HepG2 (cell line): ENCODE measurements around the gene AIF1. TPM values are rescaled to one million over a fixed set of nuclear protein-coding genes. Genes with fewer than 3 reads are reported as not detected.

Experiments used
- JUN ChIP-seq: sonication (generic); formaldehyde crosslinking; IDR thresholded peaks from 2 replicates; pipeline ENCODE4 v1.4.0; 2020; ENCODE audit warnings: mild to moderate bottlenecking, missing genetic modification reagents
- KDM5A ChIP-seq: fragments of 200-600 bp; sonication (generic); IDR thresholded peaks from 2 replicates; pipeline ENCODE4 v1.7.0; 2018; ENCODE audit warnings: antibody characterized with exemption, mild to moderate bottlenecking, low read length, borderline replicate concordance
- SMC3 ChIP-seq: IDR thresholded peaks from 2 replicates; pipeline ENCODE4 v1.6.1; 2011; ENCODE audit warnings: low read length, improper control_type of control experiment
- SP4 ChIP-seq: sonication (generic); formaldehyde crosslinking; IDR thresholded peaks from 2 replicates; pipeline ENCODE4 v1.8.1; 2023; ENCODE audit warnings: mild to moderate bottlenecking, missing genetic modification reagents
- SYNCRIP ChIP-seq: fragments of 200-400 bp; formaldehyde crosslinking; IDR thresholded peaks from 2 replicates; pipeline ENCODE4 v1.6.1; 2018; ENCODE audit warnings: mild to moderate bottlenecking, low read depth, low read length; ENCODE audit not compliant: insufficient read depth
- ZKSCAN8 ChIP-seq: IDR thresholded peaks from 2 replicates; pipeline ENCODE4 v1.6.1; 2016; ENCODE audit warnings: borderline replicate concordance, missing genetic modification reagents, missing compliant biosample characterization
- ZNF17 ChIP-seq: sonication (generic); formaldehyde crosslinking; IDR thresholded peaks from 2 replicates; pipeline ENCODE4 v1.5.0; 2020; ENCODE audit warnings: mild to moderate bottlenecking, missing genetic modification reagents
- ZNF569 ChIP-seq: sonication (generic); formaldehyde crosslinking; IDR thresholded peaks from 2 replicates; pipeline ENCODE4 v1.5.0; 2020; ENCODE audit warnings: mild to moderate bottlenecking, missing genetic modification reagents, moderate library complexity, borderline replicate concordance
- ZNF720 ChIP-seq: sonication (generic); formaldehyde crosslinking; IDR thresholded peaks from 2 replicates; pipeline ENCODE4 v1.4.0; 2020; ENCODE audit warnings: missing genetic modification reagents
- ZNF784 ChIP-seq: sonication (generic); formaldehyde crosslinking; IDR thresholded peaks from 2 replicates; pipeline ENCODE4 v1.5.1; 2020; ENCODE audit warnings: missing genetic modification reagents, mild to moderate bottlenecking, borderline replicate concordance
- polyA plus RNA-seq, 8 experiments: library from polyadenylated mRNA; depleted of rRNA in 3 of 8; stranded (reverse) in 7 of 8; unstranded in 1 of 8; fragments of >200 nt; fragmentation: Illumina TruSeq in 4 of 8; extraction: Trizol in 4 of 8; gene quantifications; 2 replicates each; pipeline versions ENCODE4 v1.2.1 to v1.2.3, GENCODE V29; 2011 to 2016; ENCODE audit warnings: low read depth in 4 of 8, missing spikeins in 1 of 8, mixed read lengths in 1 of 8; ENCODE audit not compliant: insufficient read depth in 1 of 8
- total RNA-seq, 5 experiments: library from RNA; depleted of rRNA; stranded (reverse); fragments of >200 nt; fragmentation: Illumina TruSeq; extraction: Trizol; gene quantifications; 2 replicates each; pipeline ENCODE4 v1.2.3, GENCODE V29; 2016; ENCODE audit warnings: low read depth in 1 of 5
- TF ChIP-seq, protein P1 (sequence below): sonication (generic); formaldehyde crosslinking; IDR thresholded peaks from 2 replicates; pipeline ENCODE4 v1.4.0; 2020; ENCODE audit warnings: missing genetic modification reagents, mild to moderate bottlenecking, borderline replicate concordance
- TF ChIP-seq, protein P2 (sequence below), 2 experiments: fragments of 450-650 bp in 1 of 2; sonication (generic) in 1 of 2; formaldehyde crosslinking in 1 of 2; IDR thresholded peaks; 2 replicates each; pipeline versions ENCODE4 v1.6.1 to v1.8.0; 2016 to 2022; ENCODE audit warnings: antibody characterized with exemption in 1 of 2, mild to moderate bottlenecking in 1 of 2, missing genetic modification reagents in 1 of 2
- TF ChIP-seq, protein P3 (sequence below): IDR thresholded peaks from 2 replicates; pipeline ENCODE4 v1.6.1; 2016; ENCODE audit warnings: mild to moderate bottlenecking

The AIF1 gene
- total and polyA plus RNA-seq, 2 of the 13 experiments (the other 11 are each of a cell fraction or from before 2014, with no cell fraction given) = 1.5 TPM; not detected in 1

GRCh38 chr6:31614075-31614619, 887 bp upstream of the AIF1 start (continued):
- TF ChIP-seq, protein P1, sequence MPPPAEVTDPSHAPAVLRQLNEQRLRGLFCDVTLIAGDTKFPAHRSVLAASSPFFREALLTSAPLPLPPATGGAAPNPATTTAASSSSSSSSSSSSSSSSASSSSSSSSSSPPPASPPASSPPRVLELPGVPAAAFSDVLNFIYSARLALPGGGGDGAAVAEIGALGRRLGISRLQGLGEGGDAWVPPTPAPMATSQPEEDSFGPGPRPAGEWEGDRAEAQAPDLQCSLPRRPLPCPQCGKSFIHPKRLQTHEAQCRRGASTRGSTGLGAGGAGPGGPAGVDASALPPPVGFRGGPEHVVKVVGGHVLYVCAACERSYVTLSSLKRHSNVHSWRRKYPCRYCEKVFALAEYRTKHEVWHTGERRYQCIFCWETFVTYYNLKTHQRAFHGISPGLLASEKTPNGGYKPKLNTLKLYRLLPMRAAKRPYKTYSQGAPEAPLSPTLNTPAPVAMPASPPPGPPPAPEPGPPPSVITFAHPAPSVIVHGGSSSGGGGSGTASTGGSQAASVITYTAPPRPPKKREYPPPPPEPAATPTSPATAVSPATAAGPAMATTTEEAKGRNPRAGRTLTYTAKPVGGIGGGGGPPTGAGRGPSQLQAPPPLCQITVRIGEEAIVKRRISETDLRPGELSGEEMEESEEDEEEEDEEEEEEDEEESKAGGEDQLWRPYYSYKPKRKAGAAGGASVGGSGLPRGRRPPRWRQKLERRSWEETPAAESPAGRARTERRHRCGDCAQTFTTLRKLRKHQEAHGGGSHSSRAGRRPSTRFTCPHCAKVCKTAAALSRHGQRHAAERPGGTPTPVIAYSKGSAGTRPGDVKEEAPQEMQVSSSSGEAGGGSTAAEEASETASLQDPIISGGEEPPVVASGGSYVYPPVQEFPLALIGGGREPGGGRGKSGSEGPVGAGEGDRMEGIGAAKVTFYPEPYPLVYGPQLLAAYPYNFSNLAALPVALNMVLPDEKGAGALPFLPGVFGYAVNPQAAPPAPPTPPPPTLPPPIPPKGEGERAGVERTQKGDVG (CRISPR knock-in tag) = no peak
- TF ChIP-seq SYNCRIP (no peak), ZNF784 (CRISPR knock-in tag) (0 out of 2 replicates have a peak, but pooled peaks have one; percentile 44), ZNF17 (CRISPR knock-in tag) (no peak), KDM5A (no peak), JUN (CRISPR knock-in tag) (no peak), ZNF569 (CRISPR knock-in tag) (no peak), SP4 (CRISPR knock-in tag) (no peak), ZKSCAN8 (CRISPR knock-in tag) (no peak), SMC3 (no peak), ZNF720 (CRISPR knock-in tag) (no peak)
- TF ChIP-seq, protein P2, sequence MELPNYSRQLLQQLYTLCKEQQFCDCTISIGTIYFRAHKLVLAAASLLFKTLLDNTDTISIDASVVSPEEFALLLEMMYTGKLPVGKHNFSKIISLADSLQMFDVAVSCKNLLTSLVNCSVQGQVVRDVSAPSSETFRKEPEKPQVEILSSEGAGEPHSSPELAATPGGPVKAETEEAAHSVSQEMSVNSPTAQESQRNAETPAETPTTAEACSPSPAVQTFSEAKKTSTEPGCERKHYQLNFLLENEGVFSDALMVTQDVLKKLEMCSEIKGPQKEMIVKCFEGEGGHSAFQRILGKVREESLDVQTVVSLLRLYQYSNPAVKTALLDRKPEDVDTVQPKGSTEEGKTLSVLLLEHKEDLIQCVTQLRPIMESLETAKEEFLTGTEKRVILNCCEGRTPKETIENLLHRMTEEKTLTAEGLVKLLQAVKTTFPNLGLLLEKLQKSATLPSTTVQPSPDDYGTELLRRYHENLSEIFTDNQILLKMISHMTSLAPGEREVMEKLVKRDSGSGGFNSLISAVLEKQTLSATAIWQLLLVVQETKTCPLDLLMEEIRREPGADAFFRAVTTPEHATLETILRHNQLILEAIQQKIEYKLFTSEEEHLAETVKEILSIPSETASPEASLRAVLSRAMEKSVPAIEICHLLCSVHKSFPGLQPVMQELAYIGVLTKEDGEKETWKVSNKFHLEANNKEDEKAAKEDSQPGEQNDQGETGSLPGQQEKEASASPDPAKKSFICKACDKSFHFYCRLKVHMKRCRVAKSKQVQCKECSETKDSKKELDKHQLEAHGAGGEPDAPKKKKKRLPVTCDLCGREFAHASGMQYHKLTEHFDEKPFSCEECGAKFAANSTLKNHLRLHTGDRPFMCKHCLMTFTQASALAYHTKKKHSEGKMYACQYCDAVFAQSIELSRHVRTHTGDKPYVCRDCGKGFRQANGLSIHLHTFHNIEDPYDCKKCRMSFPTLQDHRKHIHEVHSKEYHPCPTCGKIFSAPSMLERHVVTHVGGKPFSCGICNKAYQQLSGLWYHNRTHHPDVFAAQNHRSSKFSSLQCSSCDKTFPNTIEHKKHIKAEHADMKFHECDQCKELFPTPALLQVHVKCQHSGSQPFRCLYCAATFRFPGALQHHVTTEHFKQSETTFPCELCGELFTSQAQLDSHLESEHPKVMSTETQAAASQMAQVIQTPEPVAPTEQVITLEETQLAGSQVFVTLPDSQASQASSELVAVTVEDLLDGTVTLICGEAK (IDR thresholded peaks at IDR 0.05) = no peak
- TF ChIP-seq, protein P2 (CRISPR knock-in tag; IDR thresholded peaks at IDR 0.05) = 0 out of 2 replicates have a peak, but pooled peaks have one; percentile 10
- TF ChIP-seq, protein P3, sequence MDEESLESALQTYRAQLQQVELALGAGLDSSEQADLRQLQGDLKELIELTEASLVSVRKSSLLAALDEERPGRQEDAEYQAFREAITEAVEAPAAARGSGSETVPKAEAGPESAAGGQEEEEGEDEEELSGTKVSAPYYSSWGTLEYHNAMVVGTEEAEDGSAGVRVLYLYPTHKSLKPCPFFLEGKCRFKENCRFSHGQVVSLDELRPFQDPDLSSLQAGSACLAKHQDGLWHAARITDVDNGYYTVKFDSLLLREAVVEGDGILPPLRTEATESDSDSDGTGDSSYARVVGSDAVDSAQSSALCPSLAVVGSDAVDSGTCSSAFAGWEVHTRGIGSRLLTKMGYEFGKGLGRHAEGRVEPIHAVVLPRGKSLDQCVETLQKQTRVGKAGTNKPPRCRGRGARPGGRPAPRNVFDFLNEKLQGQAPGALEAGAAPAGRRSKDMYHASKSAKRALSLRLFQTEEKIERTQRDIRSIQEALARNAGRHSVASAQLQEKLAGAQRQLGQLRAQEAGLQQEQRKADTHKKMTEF (CRISPR knock-in tag) = no peak
